ENCODE data around the gene SLC17A8.

SLC17A8 gene

DNA sequence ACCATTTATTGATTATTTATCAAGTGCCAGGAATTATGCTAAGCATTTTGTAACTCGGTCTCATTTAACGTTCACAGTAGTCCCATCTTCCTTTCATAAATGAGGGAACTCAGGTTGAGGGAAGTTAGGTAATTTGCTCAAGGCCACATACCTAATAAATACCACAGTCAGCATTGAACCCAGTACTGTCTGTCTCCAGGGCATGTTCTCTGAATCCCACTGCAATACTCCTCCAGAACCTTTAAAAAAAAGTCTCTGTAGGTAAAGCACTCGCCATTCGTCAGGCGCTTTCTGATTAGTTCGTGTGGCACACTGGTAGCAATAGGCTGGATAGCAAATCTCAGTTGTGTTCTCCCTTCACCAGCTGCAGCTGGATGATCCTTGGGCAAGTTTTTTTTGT, 14.3 kb downstream of the SLC17A8 start:
- no peak for TF ChIP-seq TCF4 (CRISPR knock-in tag; IDR thresholded peaks at IDR 0.05; ENCODE audit: borderline replicate concordance)
- TF ChIP-seq ZNF8 (CRISPR knock-in tag; IDR thresholded peaks at IDR 0.05) = no peak
- no peak for ATAC-seq

DNA sequence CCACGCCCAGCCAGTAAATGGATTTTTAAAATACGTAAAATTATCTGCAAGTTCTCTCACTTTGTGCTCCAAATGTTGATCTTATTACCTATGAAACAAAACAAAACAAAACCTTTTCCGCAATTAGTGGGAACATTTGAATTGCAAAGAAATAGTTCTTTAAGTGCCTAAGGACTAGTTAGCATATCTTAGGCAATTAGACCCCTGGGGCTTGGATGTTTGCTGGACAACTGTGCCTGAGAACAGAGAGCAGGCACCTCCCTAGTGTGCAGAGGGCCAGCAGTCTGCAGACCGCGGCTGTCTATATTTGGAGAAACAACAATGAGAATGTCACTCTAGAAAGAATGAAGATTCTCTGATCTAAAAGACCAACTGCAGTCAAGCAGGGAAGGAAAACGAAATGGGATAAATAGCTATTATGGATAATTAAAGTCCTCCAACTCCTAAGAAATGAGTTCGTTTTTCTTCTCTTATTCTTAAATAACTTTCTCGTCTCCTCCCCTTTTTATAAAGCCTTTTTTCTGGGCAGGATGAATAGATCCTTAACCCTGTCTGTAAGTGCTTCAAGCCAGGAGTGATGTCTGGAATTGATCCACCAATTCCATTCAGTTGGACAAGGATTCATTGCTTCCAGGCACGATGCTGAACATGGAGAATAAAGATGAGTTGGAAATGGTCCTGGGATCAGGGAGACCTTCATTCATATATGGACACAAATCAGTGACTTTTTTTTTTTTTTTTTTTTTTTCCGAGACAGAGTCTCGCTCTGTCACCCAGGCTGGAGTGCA, 16.2 kb downstream of the SLC17A8 start:
- no peak for ATAC-seq
- TF ChIP-seq GLIS3 (CRISPR knock-in tag; IDR thresholded peaks at IDR 0.05) (no peak), PATZ1 (CRISPR knock-in tag; IDR thresholded peaks at IDR 0.05; ENCODE audit: borderline replicate concordance) (no peak), SNAI2 (CRISPR knock-in tag; IDR thresholded peaks at IDR 0.05) (no peak), ESRRG (CRISPR knock-in tag; IDR thresholded peaks at IDR 0.05) (no peak), TCF4 (CRISPR knock-in tag; IDR thresholded peaks at IDR 0.05; ENCODE audit: borderline replicate concordance) (no peak), ARNTL (CRISPR knock-in tag; IDR thresholded peaks at IDR 0.05; ENCODE audit: borderline replicate concordance, low read depth) (no peak), ISL1 (CRISPR knock-in tag; IDR thresholded peaks at IDR 0.05) (no peak), OSR1 (CRISPR knock-in tag; IDR thresholded peaks at IDR 0.05) (no peak), ZC3H10 (CRISPR knock-in tag; IDR thresholded peaks at IDR 0.05) (no peak), ZNF70 (CRISPR knock-in tag; IDR thresholded peaks at IDR 0.05) (no peak), ZFP3 (CRISPR knock-in tag; IDR thresholded peaks at IDR 0.05) (no peak), CREB5 (CRISPR knock-in tag; IDR thresholded peaks at IDR 0.05; ENCODE audit: low read depth) (no peak), RARB (CRISPR knock-in tag; IDR thresholded peaks at IDR 0.05) (no peak), ZNF8 (CRISPR knock-in tag; IDR thresholded peaks at IDR 0.05) (no peak), BACH2 (CRISPR knock-in tag; IDR thresholded peaks at IDR 0.05; ENCODE audit: borderline replicate concordance) (no peak), CSDC2 (CRISPR knock-in tag; IDR thresholded peaks at IDR 0.05) (no peak)
- TF ChIP-seq, protein P1, sequence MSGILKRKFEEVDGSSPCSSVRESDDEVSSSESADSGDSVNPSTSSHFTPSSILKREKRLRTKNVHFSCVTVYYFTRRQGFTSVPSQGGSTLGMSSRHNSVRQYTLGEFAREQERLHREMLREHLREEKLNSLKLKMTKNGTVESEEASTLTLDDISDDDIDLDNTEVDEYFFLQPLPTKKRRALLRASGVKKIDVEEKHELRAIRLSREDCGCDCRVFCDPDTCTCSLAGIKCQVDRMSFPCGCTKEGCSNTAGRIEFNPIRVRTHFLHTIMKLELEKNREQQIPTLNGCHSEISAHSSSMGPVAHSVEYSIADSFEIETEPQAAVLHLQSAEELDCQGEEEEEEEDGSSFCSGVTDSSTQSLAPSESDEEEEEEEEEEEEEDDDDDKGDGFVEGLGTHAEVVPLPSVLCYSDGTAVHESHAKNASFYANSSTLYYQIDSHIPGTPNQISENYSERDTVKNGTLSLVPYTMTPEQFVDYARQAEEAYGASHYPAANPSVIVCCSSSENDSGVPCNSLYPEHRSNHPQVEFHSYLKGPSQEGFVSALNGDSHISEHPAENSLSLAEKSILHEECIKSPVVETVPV (CRISPR knock-in tag; IDR thresholded peaks at IDR 0.05) = no peak
- TF ChIP-seq, protein P2, sequence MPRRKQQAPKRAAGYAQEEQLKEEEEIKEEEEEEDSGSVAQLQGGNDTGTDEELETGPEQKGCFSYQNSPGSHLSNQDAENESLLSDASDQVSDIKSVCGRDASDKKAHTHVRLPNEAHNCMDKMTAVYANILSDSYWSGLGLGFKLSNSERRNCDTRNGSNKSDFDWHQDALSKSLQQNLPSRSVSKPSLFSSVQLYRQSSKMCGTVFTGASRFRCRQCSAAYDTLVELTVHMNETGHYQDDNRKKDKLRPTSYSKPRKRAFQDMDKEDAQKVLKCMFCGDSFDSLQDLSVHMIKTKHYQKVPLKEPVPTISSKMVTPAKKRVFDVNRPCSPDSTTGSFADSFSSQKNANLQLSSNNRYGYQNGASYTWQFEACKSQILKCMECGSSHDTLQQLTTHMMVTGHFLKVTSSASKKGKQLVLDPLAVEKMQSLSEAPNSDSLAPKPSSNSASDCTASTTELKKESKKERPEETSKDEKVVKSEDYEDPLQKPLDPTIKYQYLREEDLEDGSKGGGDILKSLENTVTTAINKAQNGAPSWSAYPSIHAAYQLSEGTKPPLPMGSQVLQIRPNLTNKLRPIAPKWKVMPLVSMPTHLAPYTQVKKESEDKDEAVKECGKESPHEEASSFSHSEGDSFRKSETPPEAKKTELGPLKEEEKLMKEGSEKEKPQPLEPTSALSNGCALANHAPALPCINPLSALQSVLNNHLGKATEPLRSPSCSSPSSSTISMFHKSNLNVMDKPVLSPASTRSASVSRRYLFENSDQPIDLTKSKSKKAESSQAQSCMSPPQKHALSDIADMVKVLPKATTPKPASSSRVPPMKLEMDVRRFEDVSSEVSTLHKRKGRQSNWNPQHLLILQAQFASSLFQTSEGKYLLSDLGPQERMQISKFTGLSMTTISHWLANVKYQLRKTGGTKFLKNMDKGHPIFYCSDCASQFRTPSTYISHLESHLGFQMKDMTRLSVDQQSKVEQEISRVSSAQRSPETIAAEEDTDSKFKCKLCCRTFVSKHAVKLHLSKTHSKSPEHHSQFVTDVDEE (CRISPR knock-in tag; IDR thresholded peaks at IDR 0.05) = no peak

DNA sequence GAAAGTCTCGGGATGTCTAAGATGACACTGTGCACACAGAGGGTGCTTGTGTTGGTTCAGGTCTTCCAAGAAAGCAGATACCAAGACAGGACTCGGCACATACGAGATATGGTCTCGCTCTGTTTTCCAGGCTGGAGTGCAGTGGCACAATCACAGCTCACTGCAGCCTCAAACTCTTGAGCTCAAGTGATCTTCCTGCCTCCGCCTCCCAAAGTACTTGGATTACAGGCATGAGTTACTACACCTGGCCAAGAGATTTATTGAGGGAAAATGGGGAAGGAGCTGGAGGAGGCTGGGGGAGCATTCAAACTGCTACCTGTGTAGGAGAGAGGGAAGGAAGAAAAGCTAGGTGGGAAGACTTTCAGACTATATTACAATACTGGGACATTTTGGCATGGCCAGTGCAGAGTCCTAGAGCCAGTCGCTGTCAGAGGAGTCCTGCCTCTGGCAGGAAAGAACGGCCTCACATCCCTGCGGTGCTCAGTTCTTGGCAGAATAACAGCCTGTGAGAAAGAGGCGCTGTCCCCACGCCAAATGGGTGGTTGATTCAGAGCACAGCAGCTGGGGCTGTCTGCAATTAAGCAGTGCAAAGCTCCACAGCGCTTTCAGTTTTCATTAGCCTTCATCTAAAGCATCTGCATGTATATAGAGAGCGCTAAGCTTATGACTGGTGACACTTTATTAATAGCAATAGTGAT, 18.3 kb downstream of the SLC17A8 start:
- peak; percentile 38; the same call in 2 of the 3 replicates for ATAC-seq
- no peak for TF ChIP-seq ZNF565 (CRISPR knock-in tag; conservative IDR thresholded peaks at IDR 0.05; ENCODE audit: low read depth)
- TF ChIP-seq ZFP30 (CRISPR knock-in tag; IDR thresholded peaks at IDR 0.05) = no peak
- no peak for TF ChIP-seq ZFP3 (CRISPR knock-in tag; IDR thresholded peaks at IDR 0.05)
- no peak for TF ChIP-seq ZNF70 (CRISPR knock-in tag; IDR thresholded peaks at IDR 0.05)
- TF ChIP-seq PPARA (CRISPR knock-in tag; IDR thresholded peaks at IDR 0.05; ENCODE audit: borderline replicate concordance) = no peak
- TF ChIP-seq CREB5 (CRISPR knock-in tag; IDR thresholded peaks at IDR 0.05; ENCODE audit: low read depth) = no peak
- TF ChIP-seq BACH2 (CRISPR knock-in tag; IDR thresholded peaks at IDR 0.05; ENCODE audit: borderline replicate concordance) = no peak
- no peak for TF ChIP-seq RARB (CRISPR knock-in tag; IDR thresholded peaks at IDR 0.05)
- TF ChIP-seq ARNTL (CRISPR knock-in tag; IDR thresholded peaks at IDR 0.05; ENCODE audit: borderline replicate concordance, low read depth) = no peak
- TF ChIP-seq ISL1 (CRISPR knock-in tag; IDR thresholded peaks at IDR 0.05) = no peak
- TF ChIP-seq, protein P3, sequence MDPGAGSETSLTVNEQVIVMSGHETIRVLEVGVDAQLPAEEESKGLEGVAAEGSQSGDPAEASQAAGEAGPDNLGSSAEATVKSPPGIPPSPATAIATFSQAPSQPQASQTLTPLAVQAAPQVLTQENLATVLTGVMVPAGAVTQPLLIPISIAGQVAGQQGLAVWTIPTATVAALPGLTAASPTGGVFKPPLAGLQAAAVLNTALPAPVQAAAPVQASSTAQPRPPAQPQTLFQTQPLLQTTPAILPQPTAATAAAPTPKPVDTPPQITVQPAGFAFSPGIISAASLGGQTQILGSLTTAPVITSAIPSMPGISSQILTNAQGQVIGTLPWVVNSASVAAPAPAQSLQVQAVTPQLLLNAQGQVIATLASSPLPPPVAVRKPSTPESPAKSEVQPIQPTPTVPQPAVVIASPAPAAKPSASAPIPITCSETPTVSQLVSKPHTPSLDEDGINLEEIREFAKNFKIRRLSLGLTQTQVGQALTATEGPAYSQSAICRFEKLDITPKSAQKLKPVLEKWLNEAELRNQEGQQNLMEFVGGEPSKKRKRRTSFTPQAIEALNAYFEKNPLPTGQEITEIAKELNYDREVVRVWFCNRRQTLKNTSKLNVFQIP (CRISPR knock-in tag; IDR thresholded peaks at IDR 0.05; ENCODE audit: borderline replicate concordance, low read depth) = no peak
- TF ChIP-seq TOX (CRISPR knock-in tag; IDR thresholded peaks at IDR 0.05; ENCODE audit: borderline replicate concordance) = no peak
- TF ChIP-seq ESRRG (CRISPR knock-in tag; IDR thresholded peaks at IDR 0.05) = no peak
- TF ChIP-seq OSR1 (CRISPR knock-in tag; IDR thresholded peaks at IDR 0.05) = no peak
- no peak for TF ChIP-seq ZC3H10 (CRISPR knock-in tag; IDR thresholded peaks at IDR 0.05)
- TF ChIP-seq, protein P1 (CRISPR knock-in tag; IDR thresholded peaks at IDR 0.05) = no peak

Measured in SK-N-SH treated with all-trans-retinoic acid at 6 μM for 48 hours (cell line).